HUES64 (cell line): ENCODE measurements around the gene AQP5.

Source experiments
- H3K27ac ChIP-seq: 2 replicates; pipeline ENCODE4 v1.7.0; 2013; ENCODE audit warnings: low read depth, low read length, inconsistent platforms
- H3K27me3 ChIP-seq: 2 replicates; pipeline ENCODE4 v1.6.1; 2013; ENCODE audit warnings: mild to moderate bottlenecking, low read length; ENCODE audit not compliant: insufficient read depth
- H3K36me3 ChIP-seq: 2 replicates; pipeline ENCODE4 v1.6.1; 2013; ENCODE audit warnings: mild to moderate bottlenecking, low read length; ENCODE audit not compliant: insufficient read depth
- H3K4me1 ChIP-seq: 2 replicates; pipeline ENCODE4 v1.6.1; 2013; ENCODE audit warnings: mild to moderate bottlenecking, low read length, moderate library complexity; ENCODE audit not compliant: insufficient read depth
- H3K4me3 ChIP-seq: 2 replicates; pipeline ENCODE4 v1.5.1; 2013; ENCODE audit warnings: mild to moderate bottlenecking, low read length, moderate library complexity
- H3K9ac ChIP-seq: 2 replicates; pipeline ENCODE4 v1.6.1; 2013; ENCODE audit warnings: mild to moderate bottlenecking, low read depth, low read length
- H3K9me3 ChIP-seq: 2 replicates; pipeline ENCODE4 v1.6.1; 2013; ENCODE audit warnings: low read depth, low read length; ENCODE audit not compliant: insufficient read depth
- WGBS: fragments of 150-250, 120-280 bp; methylation state at CpG from one replicate; pipeline ENCODE4 v1.1.7; 2013; ENCODE audit warnings: missing lambda C conversion rate; 5-methylcytosine and 5-hydroxymethylcytosine counted together

The AQP5 gene

DNA sequence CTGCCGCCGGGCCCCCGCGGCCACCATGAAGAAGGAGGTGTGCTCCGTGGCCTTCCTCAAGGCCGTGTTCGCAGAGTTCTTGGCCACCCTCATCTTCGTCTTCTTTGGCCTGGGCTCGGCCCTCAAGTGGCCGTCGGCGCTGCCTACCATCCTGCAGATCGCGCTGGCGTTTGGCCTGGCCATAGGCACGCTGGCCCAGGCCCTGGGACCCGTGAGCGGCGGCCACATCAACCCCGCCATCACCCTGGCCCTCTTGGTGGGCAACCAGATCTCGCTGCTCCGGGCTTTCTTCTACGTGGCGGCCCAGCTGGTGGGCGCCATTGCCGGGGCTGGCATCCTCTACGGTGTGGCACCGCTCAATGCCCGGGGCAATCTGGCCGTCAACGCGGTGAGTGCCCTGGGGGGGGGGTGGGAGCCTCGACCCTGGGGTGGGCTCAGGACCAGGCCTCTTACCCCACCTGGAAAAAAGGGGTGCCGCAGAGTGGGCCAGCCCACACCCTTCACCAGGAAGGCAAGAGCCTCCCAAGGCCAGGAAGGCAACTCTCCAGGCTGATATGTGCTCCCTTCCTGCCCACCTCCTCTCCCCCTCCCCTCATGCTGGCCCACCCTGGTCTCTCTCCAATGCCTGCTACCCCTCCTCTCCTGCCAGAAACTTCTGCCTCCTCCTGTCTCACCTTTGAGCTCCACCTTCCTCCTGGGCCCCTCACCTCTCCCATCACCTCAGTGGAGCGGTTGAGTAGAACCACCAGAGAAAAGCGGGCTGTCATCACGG lies 507 bp downstream of the AQP5 start:
- 58% methylated on average over 37 of the region's 37 CpGs for WGBS
- Histone ChIP-seq H3K9ac (no peak overlapping the region), H3K4me3 (peak overlapping the region; percentile 20; the same call in 1 of the 2 replicates)

DNA sequence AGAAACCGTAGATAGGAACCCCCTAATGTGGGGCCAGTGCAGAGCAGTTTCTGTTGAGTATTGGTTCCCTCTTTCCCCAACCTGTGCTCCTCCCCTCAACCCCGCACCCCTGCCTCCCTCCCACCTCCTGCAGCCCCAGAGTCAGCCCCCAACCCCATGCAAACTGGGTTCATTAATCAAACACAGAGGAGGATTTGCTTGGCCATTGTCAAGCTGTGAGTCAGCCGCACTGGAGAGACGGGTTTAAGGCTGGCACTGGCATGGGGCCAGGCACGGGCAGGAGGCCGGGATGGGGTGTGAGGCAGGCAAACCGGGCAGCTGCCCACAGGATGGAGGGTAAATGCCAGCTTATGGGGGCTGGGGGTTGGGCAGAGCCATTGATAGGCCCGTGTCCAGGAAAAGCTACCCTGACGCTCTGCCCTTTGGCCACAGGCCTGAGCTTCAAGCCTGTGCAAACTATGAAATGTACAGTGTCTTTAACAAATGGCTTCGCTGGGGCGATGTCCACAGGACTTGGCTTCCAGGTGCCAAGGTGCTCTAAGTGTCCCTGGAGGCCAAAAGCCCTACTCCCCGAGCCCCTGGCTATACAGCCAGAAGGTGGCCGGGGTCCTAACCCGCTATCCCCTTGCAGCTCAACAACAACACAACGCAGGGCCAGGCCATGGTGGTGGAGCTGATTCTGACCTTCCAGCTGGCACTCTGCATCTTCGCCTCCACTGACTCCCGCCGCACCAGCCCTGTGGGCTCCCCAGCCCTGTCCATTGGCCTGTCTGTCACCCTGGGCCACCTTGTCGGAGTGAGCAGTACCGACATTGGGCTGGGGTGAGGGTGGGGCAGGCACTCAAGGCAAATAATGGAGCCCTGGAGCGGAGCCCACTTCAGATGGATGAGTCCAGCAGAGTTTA lies 1.4 kb downstream of the AQP5 start:
- Histone ChIP-seq H3K27ac (no peak overlapping the region), H3K36me3 (no peaks in the 10 kb centered on the region), H3K4me1 (peaks cover 23% of the 10 kb centered on the region), H3K9me3 (no peaks in the 10 kb centered on the region), H3K27me3 (peaks cover 72% of the 10 kb centered on the region), H3K9ac (no peak overlapping the region), H3K4me3 (no peak overlapping the region)
- WGBS: 89% methylated on average over 21 of the region's 21 CpGs

More for the DNA sequence above, 507 bp downstream of the AQP5 start:
- H3K4me1 ChIP-seq: peaks cover 23% of the 10 kb centered on the region
- peaks cover 73% of the 10 kb centered on the region for H3K27me3 ChIP-seq
- no peak overlapping the region for H3K27ac ChIP-seq
- H3K9me3 ChIP-seq: no peaks in the 10 kb centered on the region
- no peaks in the 10 kb centered on the region for H3K36me3 ChIP-seq

DNA sequence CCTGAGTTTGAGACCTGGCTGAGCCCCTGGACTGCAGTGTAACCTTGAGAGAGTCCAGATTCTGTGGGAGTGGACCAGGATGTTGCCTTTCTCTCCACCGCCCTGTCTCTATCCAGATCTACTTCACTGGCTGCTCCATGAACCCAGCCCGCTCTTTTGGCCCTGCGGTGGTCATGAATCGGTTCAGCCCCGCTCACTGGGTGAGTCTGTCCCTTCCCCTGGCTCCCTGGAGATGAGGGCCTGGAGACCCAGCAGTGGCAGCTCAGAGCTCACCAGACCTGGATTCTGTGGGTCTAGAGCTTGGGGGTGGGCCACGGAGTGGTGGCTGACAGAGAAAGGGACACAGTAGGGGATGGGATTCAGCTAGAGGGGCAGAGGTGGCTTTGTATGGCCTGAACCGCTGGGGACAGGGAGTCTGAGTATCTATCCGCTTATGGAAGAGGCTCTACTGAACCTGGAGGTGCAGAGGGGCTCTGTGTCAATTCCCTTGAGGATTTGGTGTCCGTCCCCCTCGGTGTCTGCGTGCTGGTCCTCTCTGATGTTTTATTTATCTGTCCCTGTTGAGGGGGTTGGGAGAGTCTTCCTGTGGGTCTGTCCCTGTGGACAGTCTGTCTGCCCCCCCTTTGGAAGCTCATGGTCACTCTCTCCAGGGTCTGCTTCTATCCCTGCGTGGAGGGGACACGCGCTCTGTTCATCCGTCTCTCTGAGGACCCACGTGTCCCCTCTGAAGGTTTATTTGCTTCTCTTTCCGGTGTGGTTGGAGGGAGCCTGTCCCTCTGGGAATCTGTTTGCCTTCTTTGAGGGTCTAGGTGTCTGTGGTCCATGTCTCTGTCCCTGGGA lies 2.5 kb downstream of the AQP5 start:
- H3K4me3 ChIP-seq: no peak overlapping the region

DNA sequence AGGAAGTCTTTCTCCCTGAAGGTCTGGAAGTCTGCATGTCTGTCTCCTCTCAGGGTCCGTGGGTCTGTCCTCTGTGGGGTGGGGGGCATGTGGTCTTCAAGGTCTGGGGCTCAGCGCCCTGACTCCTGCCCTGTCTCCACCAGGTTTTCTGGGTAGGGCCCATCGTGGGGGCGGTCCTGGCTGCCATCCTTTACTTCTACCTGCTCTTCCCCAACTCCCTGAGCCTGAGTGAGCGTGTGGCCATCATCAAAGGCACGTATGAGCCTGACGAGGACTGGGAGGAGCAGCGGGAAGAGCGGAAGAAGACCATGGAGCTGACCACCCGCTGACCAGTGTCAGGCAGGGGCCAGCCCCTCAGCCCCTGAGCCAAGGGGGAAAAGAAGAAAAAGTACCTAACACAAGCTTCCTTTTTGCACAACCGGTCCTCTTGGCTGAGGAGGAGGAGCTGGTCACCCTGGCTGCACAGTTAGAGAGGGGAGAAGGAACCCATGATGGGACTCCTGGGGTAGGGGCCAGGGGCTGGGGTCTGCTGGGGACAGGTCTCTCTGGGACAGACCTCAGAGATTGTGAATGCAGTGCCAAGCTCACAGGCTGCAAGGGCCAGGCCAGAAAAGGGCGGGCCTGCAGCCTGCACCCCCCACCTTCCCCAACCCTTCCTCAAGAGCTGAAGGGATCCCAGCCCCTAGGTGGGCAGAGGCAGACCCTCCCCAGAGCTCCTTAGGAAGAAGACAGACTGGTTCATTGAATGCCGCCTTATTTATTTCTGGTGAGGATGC lies 3.4 kb downstream of the AQP5 start:
- H3K4me3 ChIP-seq: no peak overlapping the region
- H3K27me3 ChIP-seq: peaks cover 68% of the 10 kb centered on the region
- WGBS: 77% methylated on average over 13 of the region's 13 CpGs
- no peak overlapping the region for H3K9ac ChIP-seq
- H3K9me3 ChIP-seq: no peaks in the 10 kb centered on the region
- no peak overlapping the region for H3K27ac ChIP-seq
- H3K4me1 ChIP-seq: peaks cover 12% of the 10 kb centered on the region
- no peaks in the 10 kb centered on the region for H3K36me3 ChIP-seq

More for the DNA sequence above, 2.5 kb downstream of the AQP5 start:
- H3K4me1 ChIP-seq: peaks cover 20% of the 10 kb centered on the region
- H3K27ac ChIP-seq: no peak overlapping the region
- H3K36me3 ChIP-seq: no peaks in the 10 kb centered on the region
- 90% methylated on average over 16 of the region's 17 CpGs for WGBS
- H3K27me3 ChIP-seq: peaks cover 71% of the 10 kb centered on the region
- no peak overlapping the region for H3K9ac ChIP-seq
- H3K9me3 ChIP-seq: no peaks in the 10 kb centered on the region

DNA sequence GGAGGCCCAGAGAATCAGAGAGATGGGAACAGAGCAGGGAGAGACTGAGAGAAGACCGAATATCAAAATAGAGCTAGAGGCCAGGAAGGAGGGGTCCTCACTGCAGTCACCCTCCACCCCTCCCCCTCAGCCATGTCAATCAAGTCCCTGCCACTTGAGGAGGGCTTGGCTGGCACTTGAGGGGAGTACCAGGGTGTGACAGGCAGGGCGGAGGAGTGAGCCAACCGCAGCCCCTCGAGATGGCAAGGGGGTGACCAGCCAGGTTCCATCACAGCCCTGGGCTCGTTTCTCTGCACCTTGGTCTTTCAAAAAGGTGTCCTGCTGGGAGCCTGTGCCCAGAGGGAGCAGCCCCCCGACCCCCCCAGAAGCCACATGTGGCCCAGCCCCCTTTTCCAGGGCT lies 4.2 kb downstream of the AQP5 start:
- H3K27ac ChIP-seq: no peak overlapping the region
- no peaks in the 10 kb centered on the region for H3K9me3 ChIP-seq
- H3K4me3 ChIP-seq: no peak overlapping the region
- 80% methylated on average over 5 of the region's 6 CpGs for WGBS
- no peak overlapping the region for H3K9ac ChIP-seq
- H3K27me3 ChIP-seq: peaks cover 68% of the 10 kb centered on the region
- H3K4me1 ChIP-seq: peaks cover 7% of the 10 kb centered on the region
- H3K36me3 ChIP-seq: no peaks in the 10 kb centered on the region

DNA sequence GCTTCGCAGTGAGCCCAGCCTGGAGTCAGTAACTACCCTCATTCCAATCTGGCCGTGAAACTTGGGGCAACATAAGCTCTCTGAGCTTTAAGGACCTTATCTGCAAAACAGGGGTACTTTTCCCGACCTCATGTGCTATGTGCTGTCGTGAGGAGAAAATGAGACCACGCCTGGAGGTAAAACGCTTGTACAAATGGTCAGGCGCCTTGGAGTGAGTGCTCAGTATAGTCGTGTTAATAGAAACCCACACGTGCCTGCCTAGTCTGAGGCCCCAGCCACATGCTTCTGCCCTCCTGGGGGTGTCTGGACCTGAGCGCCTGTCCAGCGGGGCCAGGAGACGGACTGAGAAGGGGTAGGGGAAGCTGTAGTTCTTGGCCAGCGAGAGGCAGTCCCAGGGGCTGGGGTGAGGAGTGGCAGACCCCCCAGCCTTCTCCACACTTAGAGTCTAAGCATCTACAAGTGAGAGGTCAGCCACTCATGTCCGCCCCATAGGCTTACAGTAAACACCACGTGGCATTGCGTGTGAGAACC lies 4.9 kb downstream of the AQP5 start:
- Histone ChIP-seq H3K9ac (no peak overlapping the region), H3K27ac (no peak overlapping the region), H3K27me3 (peaks cover 68% of the 10 kb centered on the region), H3K4me1 (peaks cover 7% of the 10 kb centered on the region), H3K36me3 (no peaks in the 10 kb centered on the region), H3K9me3 (no peaks in the 10 kb centered on the region), H3K4me3 (peak overlapping the region; percentile 22; the same call in 1 of the 2 replicates)
- 51% methylated on average over 14 of the region's 16 CpGs for WGBS

DNA sequence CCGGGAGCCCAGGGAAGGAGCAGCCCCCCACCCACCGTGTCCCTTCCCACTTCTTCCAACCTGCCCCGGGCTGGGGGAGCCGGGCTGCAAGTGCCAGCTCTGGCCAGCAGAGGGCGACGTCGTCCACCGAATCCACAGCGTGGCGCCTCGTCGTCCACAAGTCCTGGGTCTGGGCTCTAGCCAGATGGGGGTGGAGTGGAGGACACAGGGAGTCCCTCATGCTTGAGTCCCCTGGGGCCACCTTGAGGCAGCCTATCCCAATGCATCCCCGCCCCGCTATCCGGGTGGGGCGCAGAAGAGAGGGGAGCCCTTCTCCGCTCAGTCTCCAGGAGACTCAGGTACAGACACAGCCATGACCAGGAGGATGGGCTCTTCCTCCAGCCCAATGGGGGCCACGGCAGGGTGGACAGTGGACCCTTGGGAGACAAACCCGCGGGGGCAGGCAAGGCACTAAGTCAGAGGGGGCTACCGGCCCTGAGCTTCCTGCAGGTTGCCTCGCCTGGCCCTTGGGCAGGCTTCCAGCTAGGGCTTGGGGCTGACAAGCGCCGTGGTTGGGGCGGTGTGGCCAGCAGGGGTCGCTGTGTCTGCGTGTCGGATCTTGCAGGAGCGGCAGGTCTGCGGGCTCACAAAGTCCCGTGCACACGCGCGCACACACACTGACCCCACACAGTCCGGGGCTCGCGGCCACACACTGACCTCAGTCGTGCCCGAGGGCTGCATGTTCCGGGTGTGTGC lies 5.5 kb downstream of the AQP5 start:
- H3K27ac ChIP-seq: no peak overlapping the region
- no peaks in the 10 kb centered on the region for H3K9me3 ChIP-seq
- no peak overlapping the region for H3K9ac ChIP-seq
- peaks cover 64% of the 10 kb centered on the region for H3K27me3 ChIP-seq
- H3K4me1 ChIP-seq: peaks cover 7% of the 10 kb centered on the region
- 3% methylated on average over 40 of the region's 40 CpGs for WGBS
- H3K4me3 ChIP-seq: peak overlapping the region; percentile 51
- H3K36me3 ChIP-seq: no peaks in the 10 kb centered on the region

DNA sequence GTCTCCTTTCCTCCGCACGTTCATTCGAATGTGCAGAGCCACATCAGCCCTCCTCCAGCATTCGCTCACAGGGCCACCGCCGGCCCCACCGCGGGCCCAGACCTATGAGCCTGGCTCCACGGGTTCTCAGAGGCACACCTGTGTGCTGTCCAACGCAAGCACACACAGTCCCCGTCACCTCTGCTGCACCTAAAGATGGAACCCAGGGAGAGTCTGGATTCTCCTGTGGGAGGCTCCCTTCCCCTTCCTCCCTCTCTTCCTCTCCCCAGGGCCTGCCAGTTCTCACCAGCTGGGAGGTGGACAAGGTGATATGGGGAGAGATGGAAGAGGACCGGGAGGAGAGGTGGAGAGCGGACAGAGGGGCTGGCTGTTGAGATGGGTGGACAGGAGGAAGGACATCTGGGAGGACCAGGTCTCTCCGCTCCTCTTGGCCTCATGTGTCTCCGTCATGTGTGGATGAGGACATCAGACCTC lies 6.1 kb downstream of the AQP5 start:
- H3K27ac ChIP-seq: no peak overlapping the region
- no peak overlapping the region for H3K9ac ChIP-seq
- H3K9me3 ChIP-seq: no peaks in the 10 kb centered on the region
- peaks cover 7% of the 10 kb centered on the region for H3K4me1 ChIP-seq
- H3K36me3 ChIP-seq: no peaks in the 10 kb centered on the region
- H3K4me3 ChIP-seq: peak overlapping the region; percentile 51
- H3K27me3 ChIP-seq: peaks cover 59% of the 10 kb centered on the region
- 47% methylated on average over 15 of the region's 15 CpGs for WGBS

DNA sequence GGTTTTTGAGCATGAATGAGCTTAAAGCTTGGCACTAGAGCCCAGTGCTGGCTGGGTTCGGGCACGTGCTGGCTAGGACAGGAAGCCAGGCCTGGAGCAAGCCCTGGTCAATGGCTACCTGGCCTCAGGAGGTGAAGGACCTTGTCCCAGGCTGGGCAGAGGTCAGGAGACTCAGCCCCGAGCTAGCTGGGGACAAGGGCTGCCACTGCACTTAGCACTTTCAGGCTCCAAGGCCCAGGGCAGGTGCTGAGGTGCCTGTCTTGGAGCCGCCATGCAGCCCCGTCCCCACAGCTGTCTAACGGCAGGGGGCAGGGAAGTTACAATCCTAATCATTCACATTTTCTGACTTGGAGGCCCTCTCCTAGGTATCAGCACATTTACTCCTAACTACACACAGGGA lies 6.8 kb downstream of the AQP5 start:
- no peak overlapping the region for H3K4me3 ChIP-seq
- peaks cover 59% of the 10 kb centered on the region for H3K27me3 ChIP-seq
- H3K27ac ChIP-seq: no peak overlapping the region
- H3K9me3 ChIP-seq: no peaks in the 10 kb centered on the region
- no peaks in the 10 kb centered on the region for H3K36me3 ChIP-seq
- H3K9ac ChIP-seq: no peak overlapping the region
- 81% methylated on average over 6 of the region's 6 CpGs for WGBS
- H3K4me1 ChIP-seq: peaks cover 7% of the 10 kb centered on the region; the same call in 1 of the 2 replicates
